K562 (cell line): Measurements from ENCODE around the gene MARCO. TPM values are rescaled to one million over a fixed set of nuclear protein-coding genes. Genes with fewer than 3 reads are reported as not detected.

Experiments
- ATAC-seq: fragments of 200-7000 bp; cut with Tn5 transposase; 3 replicates; pipeline ENCODE4 v1.9.1; 2020; ENCODE audit warnings: moderate library complexity
- BruUV-seq: library from RNA; stranded (reverse); fragments of 400-500 nt; replicated peaks from 2 replicates; lab custom pipeline; 2021; lab: Mats Ljungman, UMichigan
- CTCF ChIA-PET: fragments of 300-600 bp; formaldehyde crosslinking; extraction: SDS; loops from one replicate; lab custom pipeline; 2021; ENCODE audit warnings: low intra/inter-chr PET ratio; lab: Yijun Ruan, JAX
- POLR2A ChIA-PET: fragments of 300-600, 350-650 bp; sonication (Branson Sonifier 250); formaldehyde crosslinking; extraction: SDS; loops from one replicate; lab custom pipeline; 2021; ENCODE audit warnings: antibody characterized with exemption, inconsistent platforms; lab: Yijun Ruan, JAX
- DNase-seq, 4 experiments: peaks; one replicate each; pipeline versions ENCODE4 v3.0.0 to v3.0.0-alpha.2; 2011 to 2018; ENCODE audit warnings: low spot score in 3 of 4, mixed read lengths in 3 of 4; ENCODE audit errors: extremely low read depth in 1 of 4
- FAIRE-seq: peaks from 2 replicates; lab custom pipeline; 2011; peaks lifted over from hg19 to GRCh38; lab: Jason Lieb, UNC
- H2AFZ ChIP-seq: 2 replicates; pipeline ENCODE4 v1.6.0; 2011; ENCODE audit warnings: low read depth, low read length, control low read depth, inconsistent platforms
- H3K27ac ChIP-seq: fragments of 200-600 bp; 3 replicates; pipeline ENCODE4 v1.8.0; 2011; ENCODE audit warnings: low read depth, mild to moderate bottlenecking, control low read depth, inconsistent platforms, low read length, moderate library complexity, mixed read lengths; ENCODE audit errors: extremely low read depth
- H3K27me3 ChIP-seq, 2 experiments: fragments of 300-600 bp in 1 of 2; 2 replicates in 1 of 2; 3 replicates in 1 of 2; pipeline versions ENCODE4 v1.6.0 to v1.8.0; 2011; ENCODE audit warnings: inconsistent platforms in 2 of 2, low read length in 2 of 2, mild to moderate bottlenecking in 1 of 2, mixed read lengths in 1 of 2, moderate library complexity in 1 of 2; ENCODE audit not compliant: control insufficient read depth in 2 of 2, insufficient read depth in 2 of 2
- H3K36me3 ChIP-seq: fragments of 300-600 bp; 3 replicates; pipeline ENCODE4 v1.8.0; 2011; ENCODE audit warnings: mild to moderate bottlenecking, low read length, inconsistent platforms; ENCODE audit not compliant: control insufficient read depth, insufficient read depth
- H3K4me1 ChIP-seq, 2 experiments: fragments of 200-600 bp in 1 of 2; replicated peaks in 1 of 2; 2 replicates in 1 of 2; 3 replicates in 1 of 2; pipeline versions ENCODE4 v1.5.1 to v1.8.0; 2011; ENCODE audit warnings: inconsistent platforms in 2 of 2, low read length in 2 of 2, mild to moderate bottlenecking in 1 of 2, mixed read lengths in 1 of 2, moderate library complexity in 1 of 2; ENCODE audit not compliant: control insufficient read depth in 2 of 2, insufficient read depth in 2 of 2
- H3K4me2 ChIP-seq: 2 replicates; pipeline ENCODE4 v1.6.1; 2011; ENCODE audit warnings: low read length, control low read depth, inconsistent platforms, mixed read lengths; ENCODE audit not compliant: insufficient read depth
- H3K4me3 ChIP-seq: fragments of 200-600 bp; sonication (generic), shearing (Covaris generic); 2 replicates; pipeline ENCODE4 v1.5.1; 2016; ENCODE audit warnings: control low read depth, inconsistent platforms
- H3K79me2 ChIP-seq: fragments of 200-600 bp; 3 replicates; pipeline ENCODE4 v1.8.0; 2011; ENCODE audit warnings: low read length, inconsistent platforms; ENCODE audit not compliant: control insufficient read depth, insufficient read depth
- H3K9ac ChIP-seq, 2 experiments: 2 replicates each; pipeline versions ENCODE4 v1.6.0 to v1.6.1; 2011; ENCODE audit warnings: low read depth in 2 of 2, low read length in 2 of 2, control low read depth in 1 of 2, inconsistent platforms in 1 of 2, mild to moderate bottlenecking in 1 of 2, mixed read lengths in 1 of 2; ENCODE audit not compliant: insufficient read depth in 1 of 2
- H3K9me1 ChIP-seq: one replicate; pipeline ENCODE4 v1.6.0; 2011; ENCODE audit warnings: inconsistent platforms, mild to moderate bottlenecking, low read length, moderate library complexity; ENCODE audit not compliant: control insufficient read depth, insufficient read depth
- H3K9me3 ChIP-seq: replicated peaks from 2 replicates; pipeline ENCODE4 v1.5.1; 2011; ENCODE audit warnings: low read depth, low read length, inconsistent platforms; ENCODE audit not compliant: control insufficient read depth, insufficient read depth
- H4K20me1 ChIP-seq: replicated peaks from 2 replicates; pipeline ENCODE4 v1.6.1; 2011; ENCODE audit warnings: low read length, inconsistent platforms, mixed read lengths; ENCODE audit not compliant: control insufficient read depth, insufficient read depth
- BCL6 ChIP-seq: fragments of 250-450 bp; sonication (Bioruptor Pico); IDR thresholded peaks from 2 replicates; pipeline ENCODE4 v1.4.0; 2020
- CBX1 ChIP-seq: sonication (generic); IDR thresholded peaks from 2 replicates; pipeline ENCODE4 v1.6.1; 2016; ENCODE audit warnings: antibody characterized with exemption, low read depth, mild to moderate bottlenecking
- CEBPZ ChIP-seq: fragments of 150-350 bp; IDR thresholded peaks from 2 replicates; pipeline ENCODE4 v1.6.1; 2014; ENCODE audit warnings: low read depth, mild to moderate bottlenecking, low read length, borderline replicate concordance
- DMBX1 ChIP-seq: fragments of 250-450 bp; sonication (Bioruptor Pico); IDR thresholded peaks from 2 replicates; pipeline ENCODE4 v1.8.0; 2022; ENCODE audit warnings: inconsistent platforms, mild to moderate bottlenecking, moderate library complexity, borderline replicate concordance
- GATAD2A ChIP-seq: fragments of 450-650 bp; IDR thresholded peaks from 2 replicates; pipeline ENCODE4 v1.6.1; 2017
- JUNB ChIP-seq: fragments of 450-650 bp; formaldehyde crosslinking; conservative IDR thresholded peaks from 2 replicates; pipeline ENCODE4 v1.4.0; 2020; ENCODE audit warnings: mild to moderate bottlenecking
- KLF16 ChIP-seq: IDR thresholded peaks from 2 replicates; pipeline ENCODE4 v1.6.1; 2016; ENCODE audit warnings: antibody characterized with exemption
- MEF2A ChIP-seq: IDR thresholded peaks from 2 replicates; pipeline ENCODE4 v1.6.1; 2011; ENCODE audit warnings: low read depth, mild to moderate bottlenecking, low read length, moderate library complexity; ENCODE audit not compliant: control insufficient read depth
- NCOA2 ChIP-seq, 2 experiments: fragments of 450-650 bp; IDR thresholded peaks; 2 replicates each; pipeline ENCODE4 v1.6.1; 2018; ENCODE audit warnings: mild to moderate bottlenecking in 2 of 2, moderate library complexity in 1 of 2; ENCODE audit not compliant: partially characterized antibody in 2 of 2
- NR2F6 ChIP-seq: fragments of 450-650 bp; formaldehyde crosslinking; IDR thresholded peaks from 2 replicates; pipeline ENCODE4 v1.4.0; 2020; ENCODE audit warnings: mild to moderate bottlenecking
- PTBP1 ChIP-seq: fragments of 200-400 bp; formaldehyde crosslinking; IDR thresholded peaks from 2 replicates; pipeline ENCODE4 v1.6.1; 2017; ENCODE audit warnings: low read depth, low read length
- PTRF ChIP-seq: fragments of 450-650 bp; IDR thresholded peaks from 2 replicates; pipeline ENCODE4 v1.6.1; 2016; ENCODE audit warnings: mild to moderate bottlenecking, missing genetic modification characterization, missing compliant biosample characterization
- ZBTB34 ChIP-seq: fragments of 250-450 bp; sonication (Bioruptor Pico); IDR thresholded peaks from 2 replicates; pipeline ENCODE4 v1.8.0; 2021; ENCODE audit warnings: mild to moderate bottlenecking, moderate library complexity
- ZNF398 ChIP-seq: fragments of 250-450 bp; sonication (Bioruptor Pico); IDR thresholded peaks from 2 replicates; pipeline ENCODE4 v1.8.0; 2021; ENCODE audit warnings: moderate library complexity, mild to moderate bottlenecking, inconsistent platforms
- WGBS: fragments of 100-300 bp; shearing (Covaris generic); methylation state at CpG from one replicate; pipeline ENCODE4 v1.1.6; 2016; ENCODE audit warnings: low coverage, mixed read lengths; ENCODE audit not compliant: insufficient coverage; ENCODE audit errors: missing lambda C conversion rate; 5-methylcytosine and 5-hydroxymethylcytosine counted together
- in situ Hi-C: fragments of 300-500 bp; cut with MboI; formaldehyde crosslinking; loops from 4 replicates; pipeline ENCODE4 v1.15.0; 2018; ENCODE audit warnings: inconsistent platforms, mixed read lengths
- intact Hi-C: fragments of 100-400 bp; cut with micrococcal nuclease; formaldehyde crosslinking; loops from 2 replicates; pipeline ENCODE4 v1.14.2; 2022
- polyA plus RNA-seq, 8 experiments: library from polyadenylated mRNA; depleted of rRNA in 4 of 8; stranded (reverse) in 5 of 8; unstranded in 3 of 8; fragments of >200 nt; fragmentation: Nextera tagmentation in 2 of 8; fragmentation: Illumina TruSeq in 1 of 8; extraction: Ambion mirVana in 2 of 8; extraction: Trizol in 1 of 8; gene quantifications; 2 replicates each; pipeline versions ENCODE4 v1.2.1 to v1.2.3, GENCODE V29; 2011 to 2014; ENCODE audit warnings: inconsistent platforms in 1 of 8, missing spikeins in 1 of 8
- total RNA-seq, 7 experiments: library from RNA; depleted of rRNA in 6 of 7; stranded (reverse); fragments of >200 nt in 6 of 7; fragmentation: Illumina TruSeq in 2 of 7; extraction: Trizol in 2 of 7; gene quantifications; 2 replicates each; pipeline versions ENCODE4 v1.2.1 to v1.2.3, GENCODE V29; 2011 to 2021; ENCODE audit warnings: low replicate concordance in 1 of 7

The MARCO gene
- total and polyA plus RNA-seq, 9 of the 15 experiments (the other 6 are each of a cell fraction or from before 2014, with no cell fraction given): 0.31 TPM; not detected in 8

GRCh38 chr2:119022678-119023077 lies 80.7 kb downstream of the MARCO start (continued):
- no peak for TF ChIP-seq ZNF398 (CRISPR knock-in tag)
- TF ChIP-seq CEBPZ: no peak
- no peak for TF ChIP-seq DMBX1 (CRISPR knock-in tag)
- TF ChIP-seq, all 486 proteins: peak for 0

GRCh38 chr2:119023534-119023933 lies 81.5 kb downstream of the MARCO start:
- H3K9ac ChIP-seq: no peak overlapping the region
- no peaks in the 10 kb centered on the region for H3K79me2 ChIP-seq
- TF ChIP-seq PTBP1 (no peak), MEF2A (no peak), BCL6 (CRISPR knock-in tag) (no peak), KLF16 (no peak), ZBTB34 (no peak), JUNB (CRISPR knock-in tag) (no peak), NCOA2 (IDR thresholded peaks at IDR 0.05; ENCODE audit: partially characterized antibody in 2 of 2) (no peak), CBX1 (no peak), GATAD2A (no peak), PTRF (tag) (no peak), NR2F6 (CRISPR knock-in tag) (no peak)
- no peaks in the 10 kb centered on the region for H3K9me3 ChIP-seq
- H3K36me3 ChIP-seq: no peaks in the 10 kb centered on the region
- H3K9me1 ChIP-seq: no peaks in the 10 kb centered on the region
- H4K20me1 ChIP-seq: no peaks in the 10 kb centered on the region
- in situ Hi-C loops (loop anchor here (25.0 kb wide), 1 partner anchor 264 kb away; no protein-coding TSS in a partner anchor), intact Hi-C loops (loop anchor here (10.0 kb wide), 1 partner anchor 451 kb away; no protein-coding TSS in a partner anchor)
- ChIA-PET CTCF (no interaction called here), POLR2A (interaction anchor here (0.6 to 0.9 kb wide), 2 partner anchors 9 to 28 kb away, joined by 3 to 4 read pairs; no protein-coding TSS in a partner anchor)
- ATAC-seq (no peak), FAIRE-seq (no peak), DNase-seq (no peak)
- BruUV-seq: no TSS peak
- no peak overlapping the region for H3K4me2 ChIP-seq
- H2AFZ ChIP-seq: no peak overlapping the region
- H3K4me3 ChIP-seq: no peak overlapping the region
- WGBS: 0% methylated on average over 2 of the region's 2 CpGs
- H3K4me1 ChIP-seq: no peaks in the 10 kb centered on the region
- no peak overlapping the region for H3K27ac ChIP-seq
- peaks cover 0 to 16% of the 10 kb centered on the region in 2 experiments; a peak in 2 of 5 replicates for H3K27me3 ChIP-seq
